HCT116 (cell line): Measurements from ENCODE around the gene SNRNP70. TPM values are rescaled to one million over a fixed set of nuclear protein-coding genes. Genes with fewer than 3 reads are reported as not detected.
"Not testable (repeated sequence)": the region's sequence is repeated elsewhere in the genome, so short reads cannot be mapped to it uniquely, and the experiment has no call there.

Experiments
- ATAC-seq: fragments of 200-7000 bp; cut with Tn5 transposase; 2 replicates; pipeline ENCODE4 v1.9.1; 2020; ENCODE audit warnings: mild to moderate bottlenecking, moderate library complexity
- BruUV-seq: library from RNA; stranded (reverse); fragments of 400-500 nt; replicated peaks from 2 replicates; lab custom pipeline; 2021; lab: Mats Ljungman, UMichigan
- CTCF ChIA-PET: fragments of 300-600 bp; sonication (Branson Sonifier 250); formaldehyde crosslinking; loops from one replicate; lab custom pipeline; 2021; ENCODE audit warnings: antibody characterized with exemption; lab: Charles Lee
- POLR2A ChIA-PET: fragments of 300-600, 350-600 bp; sonication (Branson Sonifier 250); formaldehyde crosslinking; loops from one replicate; lab custom pipeline; 2021; ENCODE audit warnings: antibody characterized with exemption; lab: Charles Lee
- RAD21 ChIA-PET, 2 experiments: fragments of 300-600 bp; sonication (Branson Sonifier 250); formaldehyde crosslinking; loops; one replicate each; lab custom pipeline; 2023; ENCODE audit warnings: low total read pairs in 2 of 2; ENCODE audit not compliant: uncharacterized antibody in 2 of 2, unreplicated experiment in 2 of 2, low non-redundant PET in 1 of 2; lab: Charles Lee
- DNase-seq: peaks from one replicate; pipeline ENCODE4 v3.0.0-alpha.2; 2010; ENCODE audit warnings: low read depth, low spot score
- H2AFZ ChIP-seq: fragments of 200-600 bp; shearing (Covaris generic), sonication (generic); 2 replicates; pipeline ENCODE4 v1.6.1; 2017; ENCODE audit warnings: low read depth, mixed run types, mixed read lengths, antibody characterized with exemption, low read length; ENCODE audit not compliant: poor library complexity, severe bottlenecking
- H3K27ac ChIP-seq: 2 replicates; pipeline ENCODE4 v1.5.1; 2012; ENCODE audit warnings: low read depth, low read length
- H3K27me3 ChIP-seq: fragments of 200-600 bp; sonication (generic); 2 replicates; pipeline ENCODE4 v1.6.1; 2016; ENCODE audit warnings: mixed run types, low read length, mixed read lengths; ENCODE audit not compliant: insufficient read depth
- H3K36me3 ChIP-seq, 2 experiments: fragments of 200-500 bp in 1 of 2; fragments of 200-600 bp in 1 of 2; sonication (Bioruptor generic) in 1 of 2; sonication (generic) in 1 of 2; 2 replicates each; pipeline versions ENCODE4 v1.5.1 to v1.6.1; 2014 to 2016; ENCODE audit warnings: low read length in 2 of 2, inconsistent platforms in 1 of 2, mixed read lengths in 1 of 2, mixed run types in 1 of 2; ENCODE audit not compliant: insufficient read depth in 2 of 2, control insufficient read depth in 1 of 2
- H3K4me1 ChIP-seq, 2 experiments: fragments of 200-600 bp in 1 of 2; sonication (generic) in 1 of 2; 2 replicates each; pipeline versions ENCODE4 v1.5.1 to v1.6.1; 2012 to 2017; ENCODE audit warnings: low read length in 2 of 2, inconsistent platforms in 1 of 2, mild to moderate bottlenecking in 1 of 2, mixed read lengths in 1 of 2, mixed run types in 1 of 2, moderate library complexity in 1 of 2; ENCODE audit not compliant: insufficient read depth in 2 of 2, control insufficient read depth in 1 of 2
- H3K4me2 ChIP-seq: fragments of 200-600 bp; sonication (generic); 2 replicates; pipeline ENCODE4 v1.6.1; 2017; ENCODE audit warnings: mixed run types, low read length, mixed read lengths
- H3K4me3 ChIP-seq, 2 experiments: fragments of 200-600 bp in 1 of 2; sonication (generic) in 1 of 2; replicated peaks in 1 of 2; 2 replicates each; pipeline ENCODE4 v1.5.1; 2011 to 2016; ENCODE audit warnings: low read length in 2 of 2, control low read depth in 1 of 2, low read depth in 1 of 2, mild to moderate bottlenecking in 1 of 2, mixed read lengths in 1 of 2, mixed run types in 1 of 2
- H3K79me2 ChIP-seq: fragments of 200-600 bp; sonication (generic); 2 replicates; pipeline ENCODE4 v1.6.1; 2017; ENCODE audit warnings: mild to moderate bottlenecking, mixed run types, low read length, moderate library complexity, mixed read lengths; ENCODE audit not compliant: insufficient read depth
- H3K9ac ChIP-seq: fragments of 200-600 bp; sonication (generic); 2 replicates; pipeline ENCODE4 v1.6.1; 2016; ENCODE audit warnings: low read length, mixed read lengths
- H3K9me2 ChIP-seq: fragments of 200-600 bp; sonication (generic), shearing (Covaris generic); 2 replicates; pipeline ENCODE4 v1.6.1; 2017; ENCODE audit warnings: mixed run types, mild to moderate bottlenecking, moderate library complexity; ENCODE audit not compliant: insufficient read depth
- H3K9me3 ChIP-seq, 2 experiments: fragments of 200-500 bp in 1 of 2; fragments of 200-600 bp in 1 of 2; sonication (Bioruptor generic) in 1 of 2; sonication (generic) in 1 of 2; 2 replicates each; pipeline ENCODE4 v1.6.1; 2014 to 2017; ENCODE audit warnings: low read length in 2 of 2, mixed read lengths in 2 of 2, inconsistent platforms in 1 of 2, low read depth in 1 of 2, mild to moderate bottlenecking in 1 of 2, mixed run types in 1 of 2, moderate library complexity in 1 of 2; ENCODE audit not compliant: control insufficient read depth in 1 of 2, insufficient read depth in 1 of 2
- H4K20me1 ChIP-seq: fragments of 200-600 bp; sonication (generic), shearing (Covaris generic); 2 replicates; pipeline ENCODE4 v1.6.1; 2017; ENCODE audit warnings: mixed run types, mild to moderate bottlenecking, moderate library complexity; ENCODE audit not compliant: insufficient read depth
- JUND ChIP-seq: IDR thresholded peaks from 2 replicates; pipeline ENCODE4 v1.6.1; 2012
- POLR2A ChIP-seq: IDR thresholded peaks from 2 replicates; pipeline ENCODE4 v1.7.0; 2011; ENCODE audit warnings: borderline replicate concordance; ENCODE audit not compliant: insufficient read depth, insufficient read length; ENCODE audit errors: extremely low read depth
- POLR2AphosphoS5 ChIP-seq: IDR thresholded peaks from 2 replicates; pipeline ENCODE4 v1.6.1; 2011; ENCODE audit warnings: mild to moderate bottlenecking, low read depth, low read length, moderate library complexity
- RAD21 ChIP-seq: IDR thresholded peaks from 2 replicates; pipeline ENCODE4 v1.6.1; 2012; ENCODE audit warnings: low read depth, mild to moderate bottlenecking
- SP1 ChIP-seq: IDR thresholded peaks from 2 replicates; pipeline ENCODE4 v1.6.1; 2012; ENCODE audit warnings: low read depth
- YY1 ChIP-seq: IDR thresholded peaks from 2 replicates; pipeline ENCODE4 v1.6.1; 2011; ENCODE audit warnings: low read length, low read depth, moderate library complexity, mild to moderate bottlenecking; ENCODE audit not compliant: insufficient replicate concordance; ENCODE audit errors: extremely low read depth
- intact Hi-C: fragments of 100-400 bp; cut with micrococcal nuclease; formaldehyde crosslinking; loops from 2 replicates; pipeline ENCODE4 v1.10.0; 2022
- total RNA-seq: library from RNA; stranded (reverse); gene quantifications from one replicate; pipeline ENCODE4 v1.2.1, GENCODE V29; 2021; ENCODE audit not compliant: unreplicated experiment
- TF ChIP-seq, protein P1 (sequence below): IDR thresholded peaks from 2 replicates; pipeline ENCODE4 v1.6.1; 2012
- TF ChIP-seq, protein P2 (sequence below), 3 experiments: fragments of 200-600 bp in 1 of 3; sonication (generic) in 1 of 3; IDR thresholded peaks in 2 of 3; conservative IDR thresholded peaks in 1 of 3; 2 replicates each; pipeline ENCODE4 v1.5.1; 2012 to 2017; ENCODE audit warnings: low read depth in 2 of 3, low read length in 2 of 3, antibody characterized with exemption in 1 of 3, borderline replicate concordance in 1 of 3, control low read depth in 1 of 3, mild to moderate bottlenecking in 1 of 3, mixed read lengths in 1 of 3, mixed run types in 1 of 3, moderate library complexity in 1 of 3; ENCODE audit not compliant: insufficient read depth in 1 of 3

Gene SNRNP70
- total RNA-seq, 1 experiment from 2014 or later: 236 TPM

DNA sequence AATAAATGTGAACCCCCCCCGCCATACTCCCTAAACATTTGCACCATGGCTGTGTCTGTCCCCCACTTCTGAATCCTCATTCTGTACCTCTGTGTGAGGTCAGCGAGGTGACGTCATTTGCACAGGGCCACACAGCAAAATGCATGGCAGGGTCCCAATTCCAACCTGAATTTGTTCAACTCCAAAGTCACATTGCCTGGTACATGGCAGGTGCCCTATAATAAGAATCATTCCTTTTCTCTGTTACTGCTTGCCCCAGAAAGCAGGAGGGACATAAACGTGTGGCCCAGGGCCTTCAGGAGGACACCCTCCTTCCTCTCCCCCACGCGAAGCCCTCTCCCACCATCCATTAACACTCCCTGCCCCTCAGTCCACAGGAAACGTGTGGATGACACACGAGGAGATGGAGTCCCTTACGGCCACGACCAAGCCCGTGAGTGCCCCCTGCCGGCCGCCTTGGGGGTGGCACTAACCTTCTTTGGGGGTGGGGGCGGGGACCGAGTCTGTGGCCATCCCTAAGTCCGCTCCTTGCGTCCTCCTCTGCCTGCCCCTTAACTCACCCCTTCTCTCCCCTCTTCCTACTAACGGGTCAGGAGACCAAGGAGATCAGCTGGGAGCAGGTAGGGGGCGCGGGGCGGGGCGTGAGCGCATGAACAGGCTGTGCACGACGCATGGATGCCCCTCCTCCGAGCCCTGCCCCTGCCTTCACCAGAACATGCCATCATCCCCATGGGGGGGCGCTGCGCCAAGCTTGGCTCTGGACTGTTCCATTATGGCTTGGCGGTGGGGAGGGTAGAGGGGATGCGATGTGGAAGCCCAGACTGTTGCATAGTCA lies 60.5 kb downstream of the SNRNP70 start:
- POLR2A ChIA-PET: interaction anchor here (0.6 kb wide), 1 partner anchor 20 kb away, joined by 7 read pairs; no protein-coding TSS in a partner anchor
- Histone ChIP-seq H3K4me1 (peaks cover 16 to 38% of the 10 kb centered on the region in 2 experiments), H3K79me2 (no peaks in the 10 kb centered on the region), H2AFZ (no peak overlapping the region), H3K9ac (peak overlapping the region; percentile 24; the same call in 1 of the 2 replicates), H3K9me3 (no peaks in the 10 kb centered on the region), H3K27ac (peak overlapping the region; percentile 36), H3K36me3 (no peaks in the 10 kb centered on the region), H4K20me1 (no peaks in the 10 kb centered on the region), H3K9me2 (no peaks in the 10 kb centered on the region), H3K4me2 (peak overlapping the region; percentile 74), H3K27me3 (no peaks in the 10 kb centered on the region), H3K4me3 (peak overlapping the region; percentile 35 to 49)
- TF ChIP-seq JUND (peak; percentile 46), SP1 (peak; percentile 52; the same call in 1 of the 2 replicates), RAD21 (peak; percentile 74; the same call in 1 of the 2 replicates), POLR2A (no peak), YY1 (peak; percentile 87), POLR2AphosphoS5 (no peak)
- TF ChIP-seq, protein P1, sequence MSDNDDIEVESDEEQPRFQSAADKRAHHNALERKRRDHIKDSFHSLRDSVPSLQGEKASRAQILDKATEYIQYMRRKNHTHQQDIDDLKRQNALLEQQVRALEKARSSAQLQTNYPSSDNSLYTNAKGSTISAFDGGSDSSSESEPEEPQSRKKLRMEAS: peak; percentile 74
- TF ChIP-seq, protein P2, sequence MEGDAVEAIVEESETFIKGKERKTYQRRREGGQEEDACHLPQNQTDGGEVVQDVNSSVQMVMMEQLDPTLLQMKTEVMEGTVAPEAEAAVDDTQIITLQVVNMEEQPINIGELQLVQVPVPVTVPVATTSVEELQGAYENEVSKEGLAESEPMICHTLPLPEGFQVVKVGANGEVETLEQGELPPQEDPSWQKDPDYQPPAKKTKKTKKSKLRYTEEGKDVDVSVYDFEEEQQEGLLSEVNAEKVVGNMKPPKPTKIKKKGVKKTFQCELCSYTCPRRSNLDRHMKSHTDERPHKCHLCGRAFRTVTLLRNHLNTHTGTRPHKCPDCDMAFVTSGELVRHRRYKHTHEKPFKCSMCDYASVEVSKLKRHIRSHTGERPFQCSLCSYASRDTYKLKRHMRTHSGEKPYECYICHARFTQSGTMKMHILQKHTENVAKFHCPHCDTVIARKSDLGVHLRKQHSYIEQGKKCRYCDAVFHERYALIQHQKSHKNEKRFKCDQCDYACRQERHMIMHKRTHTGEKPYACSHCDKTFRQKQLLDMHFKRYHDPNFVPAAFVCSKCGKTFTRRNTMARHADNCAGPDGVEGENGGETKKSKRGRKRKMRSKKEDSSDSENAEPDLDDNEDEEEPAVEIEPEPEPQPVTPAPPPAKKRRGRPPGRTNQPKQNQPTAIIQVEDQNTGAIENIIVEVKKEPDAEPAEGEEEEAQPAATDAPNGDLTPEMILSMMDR (IDR thresholded peaks at IDR 0.05 in 2 of 3, conservative IDR thresholded peaks at IDR 0.05 in 1 of 3; ENCODE audit: borderline replicate concordance in 1 of 3, insufficient read depth in 1 of 3, low read depth in 2 of 3, low read length in 2 of 3): peak; percentile 86 to 94 (median 91)
- RAD21 ChIA-PET: interaction anchor here in 1 of 2 experiments (1.0 kb wide), 1 partner anchor 48 kb away, joined by 3 read pairs; no protein-coding TSS in a partner anchor
- BruUV-seq: no TSS peak
- ATAC-seq: peak; percentile 47
- peak; percentile 84 for DNase-seq
- CTCF ChIA-PET: interaction anchor here (0.8 to 2.2 kb wide), 16 partner anchors 10 to 152 kb away, joined by 3 to 19 read pairs (median 5); partner anchors contain the start of genes GYS1 and RUVBL2
- intact Hi-C loops: no loop called here

DNA sequence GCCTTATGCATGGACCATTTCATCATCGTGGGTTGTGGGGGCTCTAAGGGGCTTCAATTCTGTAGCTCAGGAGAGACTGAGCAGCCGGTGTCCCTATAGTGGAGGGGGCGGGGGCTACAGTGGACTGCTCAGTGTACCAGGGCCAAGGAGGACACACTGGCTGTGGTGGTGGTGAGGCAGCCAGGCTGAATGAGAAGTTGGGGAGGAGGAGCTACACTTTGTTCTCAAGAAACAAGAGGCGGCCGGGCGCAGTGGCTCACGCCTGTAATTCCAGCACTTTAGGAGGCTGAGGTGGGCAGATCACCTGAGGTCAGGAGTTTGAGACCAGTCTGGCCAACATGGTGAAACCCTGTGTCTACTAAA lies 61.1 kb downstream of the SNRNP70 start:
- BruUV-seq, H4K20me1 ChIP-seq, intact Hi-C loops, H3K9me3 ChIP-seq, H3K79me2 ChIP-seq, H3K27me3 ChIP-seq, ATAC-seq, POLR2A ChIA-PET, H3K9me2 ChIP-seq, H3K36me3 ChIP-seq, H2AFZ ChIP-seq, DNase-seq: not testable (repeated sequence)
- Histone ChIP-seq H3K4me1 (peaks cover 22 to 44% of the 10 kb centered on the region in 2 experiments), H3K4me3 (peak overlapping the region in 1 of 2 experiments; percentile 49; a peak in 2 of 4 replicates), H3K9ac (peak overlapping the region; percentile 24; the same call in 1 of the 2 replicates), H3K27ac (peak overlapping the region; percentile 36; the same call in 1 of the 2 replicates), H3K4me2 (peak overlapping the region; percentile 74)
- CTCF ChIA-PET: interaction anchor here (0.8 to 2.2 kb wide), 13 partner anchors 10 to 153 kb away, joined by 3 to 19 read pairs (median 5); partner anchors contain the start of genes GYS1 and RUVBL2
- RAD21 ChIA-PET: interaction anchor here in 1 of 2 experiments (1.0 kb wide), 1 partner anchor 49 kb away, joined by 3 read pairs; no protein-coding TSS in a partner anchor
